Thoracic aorta (tissue), 2 donors: ENCODE results near the gene PRR13. TPM values are rescaled to one million over a fixed set of nuclear protein-coding genes. Genes with fewer than 3 reads are reported as not detected.
A peak's percentile ranks its signal among the peaks of the same experiment; 100 is the strongest.

Source experiments
- ATAC-seq: fragments of 150-250 bp; one replicate; pipeline ENCODE4 v1.8.0; 2017; ENCODE audit warnings: low read depth; ENCODE audit not compliant: insufficient number of reproducible peaks, low FRiP score
- DNase-seq: peaks from one replicate; pipeline ENCODE4 v3.0.0-alpha.2; 2020; ENCODE audit warnings: low spot score
- H3K27ac ChIP-seq, 2 donors: fragments of 200-600 bp; sonication (generic); 1 replicate in 1 of 2; 2 replicates in 1 of 2; pipeline ENCODE4 v1.5.1; 2016; ENCODE audit warnings: mild to moderate bottlenecking in 2 of 2, moderate library complexity in 2 of 2
- H3K27me3 ChIP-seq: fragments of 200-600 bp; sonication (generic); replicated peaks from 2 replicates; pipeline ENCODE4 v1.6.0; 2016; ENCODE audit warnings: mild to moderate bottlenecking; ENCODE audit not compliant: insufficient read depth
- H3K36me3 ChIP-seq: fragments of 200-600 bp; sonication (generic); one replicate; pipeline ENCODE4 v1.5.1; 2016
- H3K4me1 ChIP-seq, 2 donors: fragments of 200-600 bp; sonication (generic); 1 replicate in 1 of 2; 2 replicates in 1 of 2; pipeline versions ENCODE4 v1.5.1 to v1.6.0; 2016; ENCODE audit warnings: low read depth in 2 of 2, mild to moderate bottlenecking in 1 of 2; ENCODE audit not compliant: control insufficient read depth in 1 of 2
- H3K4me3 ChIP-seq: fragments of 200-600 bp; sonication (generic); 2 replicates; pipeline ENCODE4 v1.5.1; 2016; ENCODE audit warnings: mild to moderate bottlenecking
- H3K9me3 ChIP-seq: fragments of 200-600 bp; sonication (generic); 2 replicates; pipeline ENCODE4 v1.5.1; 2016
- CTCF ChIP-seq: fragments of 200-600 bp; sonication (generic); IDR thresholded peaks from one replicate; pipeline ENCODE4 v1.5.1; 2019; ENCODE audit warnings: antibody characterized with exemption
- total RNA-seq, 2 donors: library from RNA; depleted of rRNA; stranded (reverse); fragments of >200 nt; gene quantifications; one replicate each; pipeline versions ENCODE4 v1.1.0 to v1.2.3, GENCODE V29; 2016

Gene PRR13
- total RNA-seq, 2 donors from 2014 or later, result 53.6 to 86.2 TPM

- no peak overlapping the region for H3K4me3 ChIP-seq
- peaks cover 89% of the 10 kb centered on the region for H3K36me3 ChIP-seq
- H3K27me3 ChIP-seq, result no peaks in the 10 kb centered on the region
- no peak overlapping the region for H3K27ac ChIP-seq
- H3K4me1 ChIP-seq, result no peaks in the 10 kb centered on the region
- no peaks in the 10 kb centered on the region for H3K9me3 ChIP-seq
- no peak for TF ChIP-seq CTCF
- ATAC-seq (no peak), DNase-seq (no peak)
These were observed 25.1 kb downstream of the PRR13 start for GRCh38 chr12:53466640-53467039.

DNA sequence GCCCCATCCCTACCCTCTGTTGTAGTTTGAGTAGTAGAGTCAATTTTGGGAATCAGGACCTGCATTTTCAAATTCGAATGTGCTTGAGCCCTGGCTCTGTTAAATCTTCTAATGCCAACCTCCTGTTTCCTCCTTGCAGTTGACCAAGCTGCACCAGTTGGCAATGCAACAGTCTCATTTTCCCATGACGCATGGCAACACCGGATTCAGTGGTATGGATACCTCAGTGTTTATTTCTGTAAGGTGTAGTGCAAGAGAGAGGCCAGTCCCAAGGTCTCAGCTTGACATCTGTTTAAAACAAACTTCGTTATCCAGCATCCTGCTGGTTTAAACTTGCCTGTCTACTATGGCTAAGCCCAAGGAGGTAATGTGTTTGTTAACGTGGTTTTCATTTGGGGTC lies 25.5 kb downstream of the PRR13 start:
- ATAC-seq, result no peak

GRCh38 chr12:53467880-53468279 lies 26.3 kb downstream of the PRR13 start:
- ATAC-seq (no peak), DNase-seq (no peak)
- no peaks in the 10 kb centered on the region for H3K27me3 ChIP-seq
- H3K27ac ChIP-seq, result no peak overlapping the region
- no peak for TF ChIP-seq CTCF
- H3K4me1 ChIP-seq, result peaks cover 0 to 7% of the 10 kb centered on the region in 2 donors
- peaks cover 87% of the 10 kb centered on the region for H3K36me3 ChIP-seq
- H3K9me3 ChIP-seq, result no peaks in the 10 kb centered on the region
- no peak overlapping the region for H3K4me3 ChIP-seq

More for the DNA sequence above, 25.5 kb downstream of the PRR13 start:
- peaks cover 89% of the 10 kb centered on the region for H3K36me3 ChIP-seq
- H3K27ac ChIP-seq, result no peak overlapping the region
- no peaks in the 10 kb centered on the region for H3K27me3 ChIP-seq
- no peak for TF ChIP-seq CTCF
- H3K9me3 ChIP-seq, result no peaks in the 10 kb centered on the region
- H3K4me3 ChIP-seq, result no peak overlapping the region
- no peak for DNase-seq
- H3K4me1 ChIP-seq, result no peaks in the 10 kb centered on the region

GRCh38 chr12:53468282-53468681 lies 26.7 kb downstream of the PRR13 start:
- Histone ChIP-seq H3K9me3 (no peaks in the 10 kb centered on the region), H3K4me3 (no peak overlapping the region), H3K27me3 (no peaks in the 10 kb centered on the region), H3K36me3 (peaks cover 83% of the 10 kb centered on the region), H3K27ac (no peak overlapping the region), H3K4me1 (peaks cover 2 to 11% of the 10 kb centered on the region in 2 donors)
- no peak for TF ChIP-seq CTCF
- DNase-seq (no peak), ATAC-seq (no peak)

GRCh38 chr12:53472056-53472582 lies 30.6 kb downstream of the PRR13 start:
- H3K4me1 ChIP-seq, result peaks cover 13 to 29% of the 10 kb centered on the region in 2 donors
- peak overlapping the region in 1 of 2 donors; percentile 2 for H3K27ac ChIP-seq
- H3K27me3 ChIP-seq, result no peaks in the 10 kb centered on the region
- DNase-seq, result no peak
- peaks cover 82% of the 10 kb centered on the region for H3K36me3 ChIP-seq
- ATAC-seq, result no peak
- H3K4me3 ChIP-seq, result no peak overlapping the region
- no peaks in the 10 kb centered on the region for H3K9me3 ChIP-seq
- TF ChIP-seq CTCF, result no peak
